ENCODE measurements around the gene ISYNA1. TPM values are rescaled to one million over a fixed set of nuclear protein-coding genes. Genes with fewer than 3 reads are reported as not detected.
A peak's percentile ranks its signal among the peaks of the same experiment; 100 is the strongest.

ISYNA1 gene
- total RNA-seq, 1 donor from 2014 or later, result 178 TPM

GRCh38 chr19:18388100-18388959, 49.6 kb downstream of the ISYNA1 start:
- no peaks in the 10 kb centered on the region for H3K9me3 Mint-ChIP-seq (ENCODE audit: unreplicated experiment)
- H3K27me3 Mint-ChIP-seq (ENCODE audit: unreplicated experiment), result no peaks in the 10 kb centered on the region
- H3K36me3 Mint-ChIP-seq (ENCODE audit: unreplicated experiment), result peaks cover 7% of the 10 kb centered on the region
- peak overlapping the region; percentile 79 for H3K4me3 Mint-ChIP-seq (ENCODE audit: unreplicated experiment)
- DNase-seq (ENCODE audit: extremely low spot score, unreplicated experiment), result peak; percentile 93
- peaks cover 44% of the 10 kb centered on the region for H3K4me1 Mint-ChIP-seq (ENCODE audit: unreplicated experiment)
- TF ChIP-seq CTCF (IDR thresholded peaks at IDR 0.05), result peak; percentile 99
- H3K27ac Mint-ChIP-seq (ENCODE audit: unreplicated experiment), result peak overlapping the region; percentile 47

- Mint-ChIP-seq H3K36me3 (ENCODE audit: unreplicated experiment) (peaks cover 7% of the 10 kb centered on the region), H3K4me3 (ENCODE audit: unreplicated experiment) (peak overlapping the region; percentile 79), H3K27ac (ENCODE audit: unreplicated experiment) (peak overlapping the region; percentile 85), H3K4me1 (ENCODE audit: unreplicated experiment) (peaks cover 53% of the 10 kb centered on the region), H3K9me3 (ENCODE audit: unreplicated experiment) (no peaks in the 10 kb centered on the region), H3K27me3 (ENCODE audit: unreplicated experiment) (no peaks in the 10 kb centered on the region)
- no peak for DNase-seq (ENCODE audit: extremely low spot score, unreplicated experiment)
- no peak for TF ChIP-seq CTCF (IDR thresholded peaks at IDR 0.05)
These were observed 51.2 kb downstream of the ISYNA1 start for GRCh38 chr19:18386543-18387271.

GRCh38 chr19:18385675-18386542, 52.0 kb downstream of the ISYNA1 start, which contains the start of gene GDF15:
GDF15 (plus strand) TSS chr19:18386158; CDS start chr19:18386190, 32 bp downstream.
- Mint-ChIP-seq H3K4me1 (ENCODE audit: unreplicated experiment) (peaks cover 51% of the 10 kb centered on the region), H3K36me3 (ENCODE audit: unreplicated experiment) (peaks cover 7% of the 10 kb centered on the region), H3K27ac (ENCODE audit: unreplicated experiment) (peak within 1 kb of the TSS; percentile 85), H3K9me3 (ENCODE audit: unreplicated experiment) (no peaks in the 10 kb centered on the region), H3K27me3 (ENCODE audit: unreplicated experiment) (no peaks in the 10 kb centered on the region), H3K4me3 (ENCODE audit: unreplicated experiment) (peak within 1 kb of the TSS; percentile 79)
- TF ChIP-seq CTCF (IDR thresholded peaks at IDR 0.05), result peak; percentile 66
- DNase-seq (ENCODE audit: extremely low spot score, unreplicated experiment), result peak; percentile 88

- Mint-ChIP-seq H3K4me1 (ENCODE audit: unreplicated experiment) (peaks cover 53% of the 10 kb centered on the region), H3K36me3 (ENCODE audit: unreplicated experiment) (peaks cover 7% of the 10 kb centered on the region), H3K9me3 (ENCODE audit: unreplicated experiment) (no peaks in the 10 kb centered on the region), H3K4me3 (ENCODE audit: unreplicated experiment) (no peak overlapping the region), H3K27ac (ENCODE audit: unreplicated experiment) (peak overlapping the region; percentile 85), H3K27me3 (ENCODE audit: unreplicated experiment) (no peaks in the 10 kb centered on the region)
- TF ChIP-seq CTCF (IDR thresholded peaks at IDR 0.05), result no peak
- no peak for DNase-seq (ENCODE audit: extremely low spot score, unreplicated experiment)
These were observed 52.6 kb downstream of the ISYNA1 start for GRCh38 chr19:18385359-18385674.

All from osteocyte (in vitro differentiated cells).